IPS-18c (cell line): Measurements from ENCODE around the gene ANO8.
"Not testable (repeated sequence)": the region's sequence is repeated elsewhere in the genome, so short reads cannot be mapped to it uniquely, and the experiment has no call there.

Experiments used
- H3K4me3 ChIP-seq: 2 replicates; pipeline ENCODE4 v1.7.0; 2013; ENCODE audit warnings: low read depth, mild to moderate bottlenecking, low read length, moderate library complexity; ENCODE audit not compliant: insufficient read depth
- H3K9me3 ChIP-seq: one replicate; pipeline ENCODE4 v1.6.1; 2013; ENCODE audit warnings: mild to moderate bottlenecking, low read length, moderate library complexity; ENCODE audit not compliant: control insufficient read depth, insufficient read depth

The ANO8 gene

GRCh38 chr19:17286263-17286662, 48.4 kb downstream of the ANO8 start:
- Histone ChIP-seq H3K9me3 (no peaks in the 10 kb centered on the region), H3K4me3 (no peak overlapping the region)

- no peak overlapping the region; the same call in 1 of the 2 replicates for H3K4me3 ChIP-seq
- H3K9me3 ChIP-seq, result no peaks in the 10 kb centered on the region
These were observed 49.1 kb downstream of the ANO8 start for GRCh38 chr19:17285415-17286135.

DNA sequence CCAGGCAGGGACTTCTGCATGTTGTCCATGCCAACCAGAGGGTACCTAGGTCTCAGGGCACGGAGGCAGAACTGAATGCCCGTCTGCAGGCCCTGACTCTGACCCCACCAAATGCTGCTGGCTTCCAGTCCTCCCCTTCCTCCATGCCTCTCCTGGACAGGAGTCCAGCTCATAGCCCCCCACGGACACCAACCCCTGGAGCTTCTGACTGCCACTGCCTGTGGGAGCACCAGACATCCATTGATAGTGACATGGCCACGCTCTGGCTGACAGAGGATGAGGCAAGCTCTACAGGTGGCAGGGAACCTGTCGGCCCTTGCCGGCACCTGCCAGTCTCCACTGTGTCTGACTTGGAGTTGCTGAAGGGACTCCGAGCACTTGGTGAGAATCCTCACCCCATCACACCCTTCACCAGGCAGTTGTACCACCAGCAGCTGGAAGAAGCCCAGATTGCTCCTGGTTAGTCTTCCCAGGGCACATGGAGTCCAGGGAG, 51.1 kb downstream of the ANO8 start:
- Histone ChIP-seq H3K4me3 (no peak overlapping the region), H3K9me3 (no peaks in the 10 kb centered on the region)

GRCh38 chr19:17282488-17283125, 52.0 kb downstream of the ANO8 start:
- peak overlapping the region; percentile 41 for H3K4me3 ChIP-seq
- H3K9me3 ChIP-seq, result no peaks in the 10 kb centered on the region

DNA sequence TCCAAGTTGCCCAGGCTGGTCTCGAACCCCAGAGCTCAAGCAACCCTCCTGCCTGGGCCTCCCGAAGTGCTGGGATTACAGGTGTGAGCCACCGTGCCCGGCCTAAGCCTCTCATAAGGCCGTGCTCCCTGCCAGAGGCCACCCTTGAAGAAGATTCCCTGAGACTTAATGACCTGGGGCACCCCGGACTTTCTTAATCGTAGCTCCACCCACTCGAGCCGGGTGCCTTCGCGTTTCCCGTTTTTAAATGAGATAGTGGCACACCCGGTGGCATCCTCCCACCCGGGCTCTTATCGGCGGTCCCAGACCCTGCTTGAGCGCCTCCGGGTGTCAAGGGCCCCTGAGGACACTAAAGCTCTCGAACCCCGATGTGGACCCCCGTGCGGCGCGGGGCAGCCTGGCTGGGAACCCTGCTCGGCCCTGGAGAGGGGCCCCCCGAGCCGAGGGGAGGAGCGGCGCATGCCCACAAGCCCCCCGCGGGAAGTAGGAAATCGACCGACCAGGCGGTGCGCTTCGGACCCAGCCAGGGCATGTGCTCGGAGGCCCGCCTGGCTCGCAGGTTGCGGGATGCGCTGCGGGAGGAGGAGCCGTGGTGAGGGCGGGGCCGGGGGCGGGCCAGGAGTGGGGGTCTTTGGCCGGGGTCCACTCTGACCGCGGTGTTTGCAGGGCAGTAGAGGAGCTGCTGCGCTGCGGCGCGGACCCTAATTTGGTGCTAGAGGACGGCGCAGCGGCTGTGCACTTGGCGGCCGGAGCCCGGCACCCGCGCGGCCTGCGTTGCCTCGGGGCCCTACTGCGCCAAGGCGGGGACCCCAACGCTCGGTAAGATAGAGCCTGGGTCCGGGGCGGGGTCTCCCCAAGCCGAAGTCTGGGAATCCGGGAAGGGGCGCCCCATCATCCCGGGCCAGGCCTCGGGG, 53.0 kb downstream of the ANO8 start, which contains the start of gene ANKLE1:
TSS of gene ANKLE1 (plus strand) at position 511 of the 914 bp plus-strand sequence. CDS start at position 531, 20 bp downstream.
- peak within 1 kb of the TSS; percentile 41 for H3K4me3 ChIP-seq
- H3K9me3 ChIP-seq, result no peaks in the 10 kb centered on the region

- H3K4me3 ChIP-seq, result no peak overlapping the region
- no peaks in the 10 kb centered on the region for H3K9me3 ChIP-seq
These were observed 55.2 kb downstream of the ANO8 start for GRCh38 chr19:17279436-17279835.

DNA sequence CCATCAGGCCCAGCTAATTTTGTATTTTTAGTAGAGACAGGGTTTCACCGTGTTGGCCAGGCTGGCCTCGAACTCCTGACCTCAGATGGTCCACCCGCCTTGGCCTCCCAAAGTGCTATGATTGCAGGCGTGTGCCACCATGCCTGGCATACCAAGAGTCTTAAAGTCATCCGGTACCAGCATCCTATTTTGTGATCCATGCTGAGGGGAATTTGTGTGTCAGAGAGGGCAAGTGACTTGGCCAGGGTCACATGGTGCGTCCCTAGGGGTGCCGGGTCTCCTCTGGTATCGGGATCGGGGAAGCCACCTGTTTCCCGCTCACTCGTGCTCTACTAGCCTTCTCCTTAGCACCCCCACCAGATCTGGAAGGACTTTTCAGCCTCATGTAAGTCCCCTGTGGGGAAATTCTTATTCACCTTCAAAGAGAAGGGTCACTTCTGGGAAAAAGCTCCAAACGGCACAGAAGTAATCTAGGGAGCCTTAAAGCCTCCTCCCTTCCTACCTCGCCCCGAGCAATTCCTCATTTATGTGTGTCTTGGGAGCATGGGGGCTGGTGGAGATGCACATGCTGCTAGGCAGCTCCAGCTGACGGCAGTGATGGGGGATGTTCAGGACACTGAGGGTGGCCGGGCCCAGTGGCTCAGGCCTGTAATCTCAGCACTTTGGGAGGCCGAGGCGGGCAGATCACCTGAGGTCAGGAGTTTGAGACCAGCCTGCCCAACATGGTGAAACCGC, 59.0 kb downstream of the ANO8 start:
- H3K4me3 ChIP-seq, result no peak overlapping the region

GRCh38 chr19:17274892-17275291, 59.8 kb downstream of the ANO8 start:
- H3K4me3 ChIP-seq, H3K9me3 ChIP-seq: not testable (repeated sequence)

More for the DNA sequence above, 59.0 kb downstream of the ANO8 start:
- no peaks in the 10 kb centered on the region for H3K9me3 ChIP-seq
